HepG2 (cell line): ENCODE results near the gene ZPLD1.

Source experiments
- ARNT ChIP-seq: fragments of 450-650 bp; IDR thresholded peaks from 2 replicates; pipeline ENCODE4 v1.6.1; 2017
- KLF9 ChIP-seq: IDR thresholded peaks from 2 replicates; pipeline ENCODE4 v1.6.1; 2016; ENCODE audit warnings: low read depth
- RNF219 ChIP-seq: sonication (generic); formaldehyde crosslinking; IDR thresholded peaks from 2 replicates; pipeline ENCODE4 v1.5.0; 2020; ENCODE audit warnings: mild to moderate bottlenecking, missing genetic modification reagents
- ZNF12 ChIP-seq: sonication (generic); formaldehyde crosslinking; IDR thresholded peaks from 2 replicates; pipeline ENCODE4 v1.5.0; 2020; ENCODE audit warnings: missing genetic modification reagents
- ZNF20 ChIP-seq: sonication (generic); formaldehyde crosslinking; IDR thresholded peaks from 2 replicates; pipeline ENCODE4 v1.4.0; 2020; ENCODE audit warnings: mild to moderate bottlenecking, moderate library complexity, missing genetic modification reagents

GRCh38 chr3:102449341-102449740 lies 14.5 kb downstream of the ZPLD1 start:
- TF ChIP-seq RNF219 (CRISPR knock-in tag) (no peak), ZNF20 (CRISPR knock-in tag) (no peak), ZNF12 (CRISPR knock-in tag) (no peak), KLF9 (CRISPR knock-in tag) (no peak), ARNT (no peak)
